ENCODE results near the gene GFI1B. TPM values are rescaled to one million over a fixed set of nuclear protein-coding genes. Genes with fewer than 3 reads are reported as not detected.
A peak's percentile ranks its signal among the peaks of the same experiment; 100 is the strongest.

GFI1B gene
- total and polyA plus RNA-seq, 10 of the 15 experiments (the other 5 are each of a cell fraction or from before 2014, with no cell fraction given) = 0.04 to 0.11 (median 0.05) TPM; not detected in 7

GRCh38 chr9:133030317-133031129 is 52.0 kb downstream of the GFI1B start, which contains the start of gene GTF3C5 (continued):
- TF ChIP-seq PRDM15 (CRISPR knock-in tag; IDR thresholded peaks at IDR 0.05) (no peak), LARP7 (IDR thresholded peaks at IDR 0.05) (peak; percentile 73), IRF3 (IDR thresholded peaks at IDR 0.05) (no peak; the same call in 1 of the 2 replicates), SUPT20H (IDR thresholded peaks at IDR 0.05; ENCODE audit: borderline replicate concordance, control insufficient read depth, low read depth, low read length) (no peak), KAT2A (conservative IDR thresholded peaks at IDR 0.05; ENCODE audit: control insufficient read depth, low read depth, low read length) (no peak), RAD51 (IDR thresholded peaks at IDR 0.05) (no peak), TAF1 (IDR thresholded peaks at IDR 0.05; ENCODE audit: borderline replicate concordance, low read depth, low read length) (peak; percentile 99), ZNF217 (IDR thresholded peaks at IDR 0.05) (no peak), KDM1A (IDR thresholded peaks at IDR 0.05; ENCODE audit: borderline replicate concordance) (no peak), CHD4 (IDR thresholded peaks at IDR 0.05) (no peak), BCLAF1 (IDR thresholded peaks at IDR 0.05) (no peak), E2F4 (IDR thresholded peaks at IDR 0.05; ENCODE audit: low read depth, low read length) (peak; percentile 77), REST (IDR thresholded peaks at IDR 0.05; ENCODE audit: low read depth, low read length) (no peak), HDGF (IDR thresholded peaks at IDR 0.05) (no peak), EED (IDR thresholded peaks at IDR 0.05; ENCODE audit: low read depth) (no peak), CHD1 (IDR thresholded peaks at IDR 0.05; ENCODE audit: low read depth, low read length) (no peak), IKZF1 (conservative IDR thresholded peaks at IDR 0.05) (peak; percentile 86)

Measured in GM12878 (cell line).